HG02938 (cell line): ENCODE results near the gene SNAI3.

ENCODE experiments used
- ATAC-seq: cut with Tn5 transposase; IDR thresholded peaks from one replicate; pipeline ENCODE4 v1.9.1; 2021; ENCODE audit warnings: mild to moderate bottlenecking, moderate library complexity; ENCODE audit not compliant: unreplicated experiment

The SNAI3 gene

DNA sequence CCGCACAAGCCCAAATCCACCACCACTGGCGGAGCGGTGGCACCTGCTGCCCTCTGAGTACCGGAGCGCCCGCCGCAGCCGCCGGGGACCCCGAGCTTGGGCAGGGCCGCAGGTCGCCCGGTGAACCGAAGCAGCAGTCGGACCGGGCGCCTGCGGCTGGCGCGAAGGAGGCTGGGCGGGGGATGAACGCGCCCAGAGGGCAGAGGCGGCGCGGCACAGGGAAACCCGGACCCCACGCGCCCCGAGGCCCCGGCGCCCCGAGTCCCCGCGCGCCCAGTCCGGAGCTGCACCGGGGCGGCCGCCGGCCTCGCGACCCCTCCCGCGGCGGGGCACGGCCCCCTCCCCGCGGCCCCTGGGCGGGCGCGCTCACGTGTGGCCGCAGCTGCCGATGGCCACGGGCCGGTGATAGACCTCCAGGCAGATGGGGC lies 19.5 kb upstream of the SNAI3 start:
- peak; percentile 27 for ATAC-seq

DNA sequence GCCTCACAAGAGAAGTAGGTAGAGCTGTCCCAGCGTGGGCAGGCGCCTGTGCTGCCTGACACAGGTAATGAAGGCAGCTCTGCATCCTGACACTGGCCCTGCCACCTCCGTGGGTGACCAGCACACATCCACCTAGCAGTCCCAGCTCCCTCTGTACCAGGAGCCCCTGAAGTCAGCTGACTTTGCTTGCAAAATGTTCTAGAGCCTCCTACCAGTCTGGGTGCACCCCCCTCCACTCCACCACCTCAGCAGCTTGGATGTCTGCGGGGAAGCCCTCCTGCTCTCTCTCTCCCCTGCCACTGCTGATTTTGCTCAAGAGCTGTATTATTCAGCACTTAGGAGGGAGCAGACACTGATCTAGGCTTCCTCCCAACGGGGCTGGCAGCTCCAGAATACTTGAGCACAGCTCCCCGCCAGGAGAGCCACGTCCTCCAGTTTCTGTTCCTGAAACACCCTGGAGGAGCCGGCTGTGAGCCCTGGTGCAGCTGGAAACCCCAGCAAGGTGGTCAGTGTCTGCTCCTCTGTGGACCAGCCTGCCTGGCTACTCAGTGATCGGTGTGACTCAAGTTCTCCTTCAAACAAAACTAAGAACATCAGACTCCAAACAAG lies 18.9 kb upstream of the SNAI3 start:
- no peak for ATAC-seq

DNA sequence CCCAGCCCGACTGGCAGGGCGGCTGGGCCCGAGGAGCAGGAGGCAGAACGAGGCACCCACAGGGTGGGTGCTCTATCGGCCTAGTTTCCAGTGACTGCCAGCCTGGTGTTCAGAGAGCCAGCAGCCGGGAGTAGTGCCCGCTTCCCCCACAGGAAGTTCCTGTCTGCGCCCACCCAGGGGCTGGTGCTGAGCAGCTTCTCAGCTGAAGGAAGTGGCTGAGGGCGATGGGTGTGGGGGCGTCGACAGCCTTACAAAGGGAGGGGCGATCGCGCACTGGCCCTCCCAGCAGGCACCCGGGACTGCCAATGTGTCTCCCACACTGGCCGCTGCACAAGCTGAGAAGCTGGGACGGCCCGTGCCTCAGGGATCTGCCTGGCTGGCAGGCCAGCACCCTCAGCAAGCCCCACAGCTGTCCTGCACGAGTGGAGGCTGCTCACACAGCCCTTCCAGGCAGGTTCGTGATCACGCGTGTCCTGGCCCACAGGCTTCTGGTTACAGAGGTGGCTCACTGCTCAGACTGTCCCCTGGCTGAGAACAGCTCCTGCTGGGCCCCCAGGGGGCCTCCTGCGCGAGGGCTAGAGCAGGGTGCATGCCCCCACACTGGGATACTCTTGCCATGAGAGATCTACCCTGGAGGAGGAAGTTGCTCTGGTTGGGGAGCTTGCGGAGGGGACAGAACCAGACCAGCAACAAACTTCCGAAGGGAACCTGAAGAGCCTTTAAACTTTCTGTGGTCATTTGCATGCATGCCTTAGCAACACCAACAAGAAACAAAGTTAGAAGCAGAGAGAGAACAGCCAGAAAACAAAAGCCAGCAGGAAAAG lies 17.4 kb upstream of the SNAI3 start:
- no peak for ATAC-seq

DNA sequence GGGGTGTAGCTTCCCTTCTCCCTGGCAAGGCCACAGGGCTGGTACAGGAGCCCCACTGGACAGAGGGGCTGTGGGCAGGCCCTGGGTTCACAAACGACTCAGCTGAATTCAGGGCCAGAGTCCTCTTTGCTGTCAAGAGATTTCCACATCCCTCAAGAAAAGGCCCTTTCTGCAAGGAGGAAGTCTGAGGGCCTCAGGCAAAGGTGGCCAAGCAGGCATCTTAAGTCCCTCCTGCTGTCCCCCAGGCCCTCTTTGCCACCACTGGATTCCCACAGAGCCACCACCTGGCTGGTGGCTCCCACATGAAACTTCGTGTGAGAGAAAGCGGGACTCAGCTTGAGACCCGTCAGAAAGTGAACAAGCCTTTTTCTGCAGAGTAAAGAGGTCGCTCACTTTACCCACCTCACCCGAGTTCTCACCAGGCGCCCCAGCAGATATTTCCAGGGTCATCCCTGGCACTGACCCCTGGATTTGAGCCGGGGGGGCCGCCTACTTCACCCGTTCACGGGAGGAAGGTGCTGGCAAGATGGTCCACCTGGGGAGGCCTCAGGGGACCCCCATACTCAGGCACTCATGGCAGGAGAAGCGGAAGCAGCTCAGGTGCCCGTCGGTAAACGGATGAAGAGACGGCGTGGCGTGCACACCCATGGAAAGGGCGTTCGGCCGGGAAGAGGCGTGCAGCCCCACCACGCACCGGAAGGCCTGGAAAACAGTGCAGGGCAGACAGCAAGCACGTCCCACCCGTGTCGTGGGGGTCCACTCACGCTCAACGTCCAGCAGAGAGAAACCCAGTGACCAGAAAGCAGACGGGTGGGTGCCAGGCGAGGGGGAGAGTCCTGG lies 16.3 kb upstream of the SNAI3 start:
- no peak for ATAC-seq

DNA sequence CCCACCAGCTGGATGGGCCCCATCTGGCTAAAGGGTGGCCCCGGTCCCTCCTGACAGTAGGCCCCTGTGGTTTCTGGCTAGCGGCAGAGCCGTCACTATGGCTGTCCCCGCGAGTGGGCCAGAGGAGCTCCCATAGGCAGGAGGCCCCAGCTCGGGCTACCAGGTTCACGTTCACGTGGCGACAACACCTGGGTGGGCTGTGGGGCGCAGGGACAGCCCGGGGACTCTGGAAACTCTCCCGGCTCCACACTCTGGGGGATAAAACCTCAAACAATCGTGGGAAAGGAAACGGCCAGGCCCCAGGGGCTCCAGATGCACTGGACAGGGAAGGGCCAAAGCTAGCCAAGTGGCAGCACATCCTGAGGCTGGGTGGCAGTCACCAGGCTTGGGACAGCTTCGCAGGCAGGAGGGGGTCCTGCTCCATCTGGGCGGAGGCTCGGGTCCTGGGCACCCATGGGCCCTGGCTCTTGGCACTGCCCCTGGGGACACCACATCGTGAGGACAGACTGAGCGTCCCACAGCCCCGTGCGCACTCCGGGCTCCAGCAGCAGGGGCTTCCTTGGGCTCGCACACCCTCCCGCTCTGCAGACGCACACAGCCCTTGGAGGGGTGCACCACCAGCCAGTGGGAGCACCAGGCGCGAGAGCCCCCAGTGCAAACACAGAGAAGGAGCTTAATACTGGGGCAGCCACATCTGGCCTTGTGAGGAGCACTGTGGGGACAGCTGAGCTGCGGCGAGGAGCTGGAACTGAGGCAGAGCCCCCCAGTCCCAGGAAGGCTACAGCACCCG lies 15.5 kb upstream of the SNAI3 start:
- ATAC-seq = no peak

DNA sequence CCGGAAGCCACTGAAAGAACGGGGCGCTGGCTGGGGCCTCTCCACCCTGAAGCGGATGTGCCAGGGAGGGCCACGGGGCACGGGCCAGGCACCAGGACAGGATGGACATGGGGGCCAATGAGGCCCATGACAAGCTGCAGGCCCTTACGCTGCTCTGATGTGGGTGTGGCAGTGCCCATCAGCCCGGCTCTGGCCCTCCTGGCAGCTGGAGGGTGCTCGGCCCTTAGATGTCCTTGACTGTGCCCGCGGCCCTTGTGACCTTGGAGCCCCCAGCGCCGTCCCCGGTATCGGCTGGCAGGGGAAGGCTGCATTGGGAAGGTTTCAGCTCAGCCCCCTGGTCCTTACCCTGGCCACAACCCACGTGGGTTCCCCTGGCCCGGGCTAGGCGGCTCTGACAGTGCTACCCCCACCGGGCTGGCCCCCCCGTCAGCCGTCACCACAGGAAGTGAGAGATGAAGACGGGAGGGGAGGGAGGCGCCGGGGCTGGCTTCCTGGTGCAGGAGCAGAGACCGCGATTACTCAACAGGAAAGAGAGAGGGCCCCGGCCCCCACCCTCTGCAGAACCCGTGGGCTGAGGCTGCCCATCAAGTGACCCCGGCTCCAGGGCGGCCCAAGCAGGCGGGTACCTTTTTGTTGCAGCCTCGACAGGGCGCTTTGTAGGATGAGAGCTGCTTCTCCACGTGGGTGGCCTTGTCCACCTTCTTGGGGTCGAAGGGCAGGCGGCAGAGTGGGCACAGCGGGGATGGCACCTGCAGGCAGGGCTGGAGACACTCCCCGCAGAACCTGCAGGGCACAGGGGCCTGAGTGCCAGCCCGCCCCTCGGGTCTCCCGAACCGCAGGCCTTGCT lies 14.6 kb upstream of the SNAI3 start:
- ATAC-seq = peak; percentile 68

DNA sequence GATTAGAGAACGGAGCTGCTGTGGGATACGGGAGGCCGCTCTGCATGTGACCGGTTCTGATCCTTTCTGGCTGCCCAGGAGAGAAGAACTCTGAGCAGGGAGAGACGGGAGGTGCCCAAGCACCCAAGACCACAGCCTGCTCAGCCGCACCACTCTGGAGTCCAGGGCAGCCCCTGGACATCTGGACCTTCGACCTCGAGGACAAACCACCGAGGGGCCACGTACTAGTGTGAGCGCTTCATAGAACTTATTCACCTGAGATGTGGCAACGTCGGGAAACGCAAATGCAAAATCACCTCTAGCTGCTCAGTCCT lies 14.0 kb upstream of the SNAI3 start:
- no peak for ATAC-seq

DNA sequence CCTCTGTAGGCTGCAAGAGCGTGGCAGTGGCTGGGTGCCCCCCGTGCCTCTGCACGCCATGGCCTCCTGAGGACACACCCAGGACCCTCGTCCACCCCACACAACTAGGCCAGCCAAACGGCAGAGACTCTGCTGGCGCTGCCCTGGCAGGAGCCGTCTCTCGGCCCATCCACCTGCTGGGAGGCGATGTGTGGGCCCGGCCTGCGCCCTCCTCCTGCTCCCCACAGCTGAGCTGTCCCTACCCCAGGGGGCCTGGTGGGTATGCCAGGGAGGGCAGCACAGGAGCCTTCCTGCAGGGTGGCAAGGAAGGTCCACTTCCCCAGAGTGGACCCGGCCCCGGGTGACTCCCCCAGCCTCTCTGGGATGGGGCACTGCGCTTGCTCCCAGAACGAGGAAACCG lies 12.9 kb upstream of the SNAI3 start:
- ATAC-seq = no peak

DNA sequence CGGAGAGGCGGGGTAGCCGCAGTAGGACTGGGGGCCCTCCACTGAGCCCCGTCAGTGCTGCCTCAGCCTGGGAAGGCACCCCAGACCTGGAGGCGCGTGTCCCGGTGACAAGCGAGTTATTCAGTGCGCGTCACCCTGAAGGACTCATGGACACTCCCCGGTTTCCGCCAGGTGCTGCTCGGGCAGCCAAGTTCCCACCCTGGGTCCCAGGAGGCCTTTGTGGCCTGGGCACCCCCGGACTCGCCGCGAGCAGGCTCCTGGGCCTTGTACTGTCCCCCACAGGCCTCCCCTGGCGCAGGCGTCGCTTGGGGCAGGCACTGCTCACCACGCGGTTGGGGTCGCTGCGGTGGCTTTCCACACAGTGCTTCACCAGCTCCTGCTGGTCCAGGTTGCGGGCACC lies 12.3 kb upstream of the SNAI3 start:
- no peak for ATAC-seq

DNA sequence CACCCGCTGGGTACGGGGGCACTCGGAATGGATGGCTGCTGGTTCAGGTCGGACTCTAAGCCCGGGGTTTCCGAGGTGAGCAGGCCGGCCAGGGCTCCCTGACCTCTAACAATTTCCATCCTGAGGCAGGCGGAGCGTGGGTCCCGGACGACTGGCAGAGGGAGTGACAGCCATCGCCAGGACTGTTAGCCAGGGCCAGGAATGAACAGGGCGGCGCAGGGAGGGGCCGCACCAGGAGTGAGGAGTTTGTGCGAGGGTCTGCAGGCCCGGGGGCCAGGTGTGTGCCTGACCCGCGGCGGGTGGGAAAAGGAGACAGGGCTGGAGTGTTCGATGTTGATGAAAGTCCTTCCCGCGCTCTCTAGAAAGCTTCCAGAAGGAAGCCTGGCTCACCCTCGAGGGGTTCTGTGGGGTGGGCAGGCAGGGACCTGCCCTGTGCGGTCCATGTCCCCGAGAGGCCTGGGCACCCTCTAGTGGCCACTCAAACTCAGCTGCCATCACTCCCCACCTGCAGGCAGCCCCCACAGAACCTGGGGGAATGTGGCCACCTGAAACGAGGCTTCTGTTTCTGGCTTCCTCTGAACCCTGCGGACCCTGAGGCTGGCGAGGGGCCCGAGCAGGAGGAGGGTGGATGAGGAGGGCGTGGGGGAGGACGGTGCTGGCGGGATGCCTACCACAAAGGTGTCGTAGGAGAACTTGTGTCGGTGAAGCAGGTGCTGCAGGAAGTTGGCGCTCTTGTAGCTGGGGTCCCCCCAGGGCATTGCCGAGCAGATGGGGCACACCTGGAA lies 11.7 kb upstream of the SNAI3 start:
- no peak for ATAC-seq

DNA sequence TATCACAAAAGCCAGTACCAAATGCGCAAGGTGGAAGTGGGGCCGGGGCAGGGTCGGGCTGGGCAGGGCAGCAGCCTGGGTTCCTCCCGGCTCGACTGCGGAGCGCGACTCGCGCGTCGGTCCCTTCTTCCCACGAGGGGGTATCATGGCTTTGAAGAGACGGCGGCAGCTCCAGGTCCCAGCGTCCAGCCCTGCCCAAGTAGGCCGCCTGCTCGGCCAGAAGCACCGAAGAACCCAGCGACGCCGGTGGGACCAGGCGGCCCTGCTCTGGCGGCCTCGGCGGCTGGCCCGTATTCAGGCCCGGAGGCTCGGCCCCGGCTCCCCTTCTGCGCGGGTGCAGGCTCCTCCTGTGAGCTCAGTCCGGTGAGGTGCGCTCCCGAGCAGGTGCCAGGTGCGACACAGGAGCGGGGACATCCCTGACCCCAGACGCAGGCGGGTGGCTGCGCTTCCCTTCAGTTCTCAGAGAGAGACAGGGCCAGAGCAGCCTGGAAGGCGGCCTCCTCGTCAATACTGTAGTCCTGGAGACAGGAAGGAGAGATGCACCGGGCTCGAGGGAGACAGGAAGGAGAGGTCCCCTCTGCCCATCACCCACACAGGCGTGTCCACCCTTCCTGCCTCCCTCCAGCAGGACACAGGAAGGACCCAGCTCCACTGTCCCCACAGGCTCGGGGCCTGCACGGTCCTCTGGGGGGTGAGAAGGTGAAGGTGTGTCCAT lies 11.0 kb upstream of the SNAI3 start:
- no peak for ATAC-seq

DNA sequence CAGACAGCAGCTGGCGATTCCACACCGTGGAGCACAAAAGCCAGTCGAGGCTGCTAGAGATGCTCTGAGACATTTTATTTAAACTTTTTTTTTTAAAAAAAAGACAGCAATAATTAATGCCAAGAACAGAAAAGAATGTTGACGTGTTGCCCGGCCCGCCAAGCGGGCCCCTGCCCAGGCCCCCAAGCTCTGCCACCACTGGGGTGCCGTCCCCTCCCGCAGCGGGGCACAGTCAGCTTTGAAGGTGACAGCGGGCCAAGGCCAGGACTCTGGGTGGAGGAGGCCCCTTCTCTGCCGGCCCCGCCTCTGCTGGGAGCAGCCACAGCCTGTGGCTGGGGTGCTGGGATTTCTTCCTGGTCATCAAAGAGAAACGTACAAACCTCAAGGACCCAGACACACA lies 10.1 kb upstream of the SNAI3 start:
- no peak for ATAC-seq

DNA sequence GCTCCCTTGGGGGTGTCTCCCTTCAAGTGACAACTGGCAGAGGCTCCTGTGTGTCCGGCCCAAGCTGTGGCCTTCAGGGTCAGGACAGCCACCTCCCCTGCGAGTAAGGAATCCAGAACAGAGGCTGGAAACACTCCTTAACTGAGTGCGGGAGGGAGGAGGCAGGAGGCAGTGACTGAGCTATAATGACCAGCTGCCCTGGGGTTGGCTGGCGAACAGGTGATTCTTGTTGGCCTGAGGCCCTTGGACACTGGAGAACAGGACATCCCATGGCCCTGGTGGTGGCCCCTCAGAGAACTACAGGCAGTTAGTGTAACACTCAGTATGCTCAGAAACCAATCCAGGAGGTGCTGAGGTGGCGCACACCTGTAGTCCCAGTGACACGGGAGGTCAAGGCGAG lies 9.4 kb upstream of the SNAI3 start:
- ATAC-seq = no peak

DNA sequence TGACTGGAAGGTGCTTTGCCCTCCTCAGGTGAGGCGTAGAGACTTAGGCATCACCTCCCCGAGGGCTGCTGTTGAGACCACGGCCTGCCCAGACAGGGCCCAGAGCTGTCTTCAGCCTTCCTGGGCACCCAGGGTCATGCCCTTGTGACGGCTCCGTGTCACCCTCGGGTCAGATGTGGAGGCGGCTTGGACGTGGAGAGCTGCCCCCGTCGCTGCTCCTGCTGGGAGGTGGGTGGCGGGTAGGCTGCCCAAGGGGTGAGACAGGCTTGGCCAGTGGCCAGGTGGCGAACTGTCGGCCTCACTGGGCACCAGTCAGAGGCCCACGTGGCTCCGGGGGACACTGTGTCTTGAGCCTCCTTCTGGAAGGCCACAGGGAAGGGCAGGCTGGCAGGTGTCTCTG lies 8.9 kb upstream of the SNAI3 start:
- no peak for ATAC-seq

DNA sequence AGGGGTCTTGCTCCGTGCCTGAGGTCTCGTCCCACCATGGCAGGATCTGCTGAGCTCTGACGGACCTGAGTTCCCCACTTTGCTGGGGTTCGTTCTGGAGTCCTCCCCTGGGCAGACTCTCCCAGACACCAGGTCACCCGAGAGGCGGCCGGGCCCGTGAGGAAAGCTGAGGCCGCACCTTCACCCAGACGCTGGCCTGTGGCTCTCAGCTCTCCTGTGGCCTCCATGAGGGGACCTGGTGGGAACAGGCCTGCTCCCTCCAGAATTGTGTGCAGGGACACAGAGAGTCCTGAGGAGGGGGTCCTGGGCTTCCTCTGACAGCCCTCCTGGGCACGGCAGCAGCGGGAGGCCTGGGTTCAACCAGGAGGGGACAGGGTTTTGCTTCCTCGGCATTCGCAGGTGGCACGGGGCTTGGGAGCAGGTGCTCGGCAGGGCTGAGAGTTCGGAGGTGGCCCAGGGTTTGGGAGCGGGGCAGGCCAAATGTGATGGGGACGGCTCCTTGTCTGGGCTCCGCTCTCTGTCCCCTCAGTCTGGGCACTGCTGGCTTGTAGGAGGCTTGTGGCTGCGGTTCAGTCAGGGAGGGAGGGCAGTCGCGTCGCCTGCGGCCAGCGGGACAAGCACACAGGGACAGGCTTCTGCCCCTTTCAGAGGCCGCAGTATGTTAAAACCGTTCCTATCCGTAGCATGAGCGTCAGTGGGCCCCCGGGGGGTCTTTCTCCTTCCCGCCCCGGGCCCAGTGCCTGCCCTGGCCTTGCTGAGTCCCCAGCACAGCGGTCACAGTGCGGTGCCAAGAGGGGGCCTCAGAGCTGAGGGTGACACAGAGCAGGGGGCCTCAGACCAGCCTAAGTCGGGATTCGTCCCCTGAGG lies 8.1 kb upstream of the SNAI3 start:
- no peak for ATAC-seq

DNA sequence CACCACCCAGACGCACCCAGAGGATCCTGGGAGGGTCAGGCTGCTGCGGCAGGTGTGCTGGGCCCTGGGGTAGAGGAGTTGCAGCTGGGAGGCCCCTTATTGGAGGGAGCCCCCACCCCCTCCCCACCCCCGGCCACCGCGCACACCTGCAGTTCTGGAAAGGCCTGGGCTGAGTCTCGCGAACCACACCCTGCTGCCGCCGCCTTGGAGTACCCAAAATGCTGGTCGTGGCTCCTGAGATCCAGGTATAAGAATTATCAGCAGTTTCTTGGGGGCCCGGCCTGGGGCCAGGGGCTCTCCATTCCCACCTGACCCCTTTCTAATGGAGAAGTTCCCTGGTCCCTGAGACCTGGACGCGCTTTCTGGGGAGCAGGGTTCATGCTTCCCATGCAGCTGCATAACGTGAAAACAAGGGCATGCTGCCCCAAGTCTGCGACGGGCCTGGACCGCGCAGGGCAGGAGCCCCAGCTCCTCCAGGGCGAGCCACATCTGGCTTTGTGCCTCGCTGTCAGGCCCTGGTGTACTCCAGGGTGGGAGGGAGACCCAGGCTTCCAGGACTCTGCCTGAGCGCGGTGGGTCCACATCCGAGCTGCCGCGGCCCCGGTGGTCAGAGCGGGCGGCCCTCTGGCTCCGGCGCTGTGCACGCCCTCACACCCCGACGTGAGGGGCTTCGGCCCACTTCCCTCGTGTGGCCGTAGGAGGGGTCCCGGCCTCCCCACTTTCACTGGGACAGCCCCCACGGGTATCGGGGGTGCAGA lies 7.3 kb upstream of the SNAI3 start:
- no peak for ATAC-seq

DNA sequence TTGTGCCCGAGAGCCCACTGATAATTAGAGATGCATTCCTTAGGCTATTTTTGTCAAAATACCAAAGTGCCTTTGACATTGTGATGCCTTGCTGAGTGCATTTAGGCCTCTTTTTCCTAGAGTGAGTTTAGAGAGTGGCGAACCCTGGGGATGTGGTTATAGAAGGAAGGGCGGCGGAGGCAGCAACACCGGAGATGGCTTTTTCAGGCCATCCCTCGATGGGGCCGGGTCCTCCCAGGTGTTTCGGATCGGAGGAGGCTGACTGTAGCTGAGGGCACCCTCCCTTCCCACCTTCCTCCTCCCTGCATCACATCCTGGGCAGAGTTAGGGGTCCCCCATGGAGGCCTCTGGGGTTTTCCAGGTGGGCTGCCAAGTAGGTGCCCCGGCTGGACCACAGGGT lies 6.6 kb upstream of the SNAI3 start:
- no peak for ATAC-seq
